K562 (cell line): Measurements from ENCODE around the gene CDC25B. TPM values are rescaled to one million over a fixed set of nuclear protein-coding genes. Genes with fewer than 3 reads are reported as not detected.
A peak's percentile ranks its signal among the peaks of the same experiment; 100 is the strongest.

Experiments used
- ARID1B ChIP-seq: fragments of 450-650 bp; IDR thresholded peaks from 2 replicates; pipeline ENCODE4 v1.6.1; 2016; ENCODE audit warnings: antibody characterized with exemption, mild to moderate bottlenecking, inconsistent platforms
- BRD4 ChIP-seq: fragments of 200-600 bp; sonication (generic); IDR thresholded peaks from 2 replicates; pipeline ENCODE4 v1.6.1; 2017; ENCODE audit warnings: inconsistent platforms
- C11orf30 ChIP-seq: fragments of 450-650 bp; IDR thresholded peaks from 2 replicates; pipeline ENCODE4 v1.6.1; 2016; ENCODE audit warnings: low read depth, mild to moderate bottlenecking
- CAMTA2 ChIP-seq: fragments of 250-450 bp; sonication (Bioruptor Pico); conservative IDR thresholded peaks from 2 replicates; pipeline ENCODE4 v1.5.1; 2022
- EP400 ChIP-seq: fragments of 450-650 bp; IDR thresholded peaks from 2 replicates; pipeline ENCODE4 v1.6.1; 2017; ENCODE audit warnings: antibody characterized with exemption, mild to moderate bottlenecking, moderate library complexity
- ESRRA ChIP-seq: fragments of 450-650 bp; IDR thresholded peaks from 2 replicates; pipeline ENCODE4 v1.6.1; 2014; ENCODE audit warnings: low read depth, mild to moderate bottlenecking, moderate library complexity, borderline replicate concordance
- HLTF ChIP-seq: fragments of 450-650 bp; IDR thresholded peaks from 2 replicates; pipeline ENCODE4 v1.6.1; 2016
- HNRNPH1 ChIP-seq: fragments of 200-400 bp; formaldehyde crosslinking; optimal IDR thresholded peaks from 2 replicates; pipeline ENCODE3; 2017; ENCODE audit warnings: low read depth, mild to moderate bottlenecking, low read length, moderate library complexity
- NR2C1 ChIP-seq, 2 experiments: fragments of 450-650 bp; IDR thresholded peaks; 2 replicates each; pipeline ENCODE4 v1.6.1; 2017; ENCODE audit warnings: mild to moderate bottlenecking in 2 of 2, antibody characterized with exemption in 1 of 2, inconsistent platforms in 1 of 2, missing compliant biosample characterization in 1 of 2, missing genetic modification characterization in 1 of 2
- RBFOX2 ChIP-seq: fragments of 200-400 bp; formaldehyde crosslinking; IDR thresholded peaks from 2 replicates; pipeline ENCODE4 v1.6.1; 2017; ENCODE audit warnings: low read depth, mild to moderate bottlenecking, low read length, moderate library complexity
- RBM39 ChIP-seq: fragments of 200-400 bp; formaldehyde crosslinking; optimal IDR thresholded peaks from 2 replicates; pipeline ENCODE3; 2018; ENCODE audit warnings: low read depth, low read length
- RCOR1 ChIP-seq, 2 experiments: IDR thresholded peaks; 2 replicates each; pipeline ENCODE4 v1.6.1; 2012; ENCODE audit warnings: low read depth in 2 of 2, low read length in 2 of 2, borderline replicate concordance in 1 of 2, improper control_type of control experiment in 1 of 2
- SMARCC2 ChIP-seq: fragments of 450-650 bp; IDR thresholded peaks from 2 replicates; pipeline ENCODE4 v1.6.1; 2017; ENCODE audit warnings: antibody characterized with exemption, moderate library complexity, mild to moderate bottlenecking, low read depth
- SMARCE1 ChIP-seq: fragments of 450-650 bp; IDR thresholded peaks from 2 replicates; pipeline ENCODE4 v1.7.1; 2016; ENCODE audit warnings: mild to moderate bottlenecking
- SP2 ChIP-seq: IDR thresholded peaks from 2 replicates; pipeline ENCODE4 v1.6.1; 2011; ENCODE audit warnings: mild to moderate bottlenecking, low read depth, low read length, moderate library complexity; ENCODE audit not compliant: poor library complexity, severe bottlenecking; ENCODE audit errors: extremely low read depth
- SRSF9 ChIP-seq: fragments of 200-400 bp; formaldehyde crosslinking; IDR thresholded peaks from 2 replicates; pipeline ENCODE4 v1.6.1; 2017; ENCODE audit warnings: low read depth, low read length, borderline replicate concordance
- WHSC1 ChIP-seq: IDR thresholded peaks from one replicate; pipeline ENCODE4 v1.6.1; 2012; ENCODE audit warnings: low read length, control low read depth, inconsistent platforms
- XRCC4 ChIP-seq: IDR thresholded peaks from one replicate; pipeline ENCODE4 v1.6.1; 2011; ENCODE audit not compliant: insufficient read depth, insufficient read length; ENCODE audit errors: extremely low read depth
- ZC3H4 ChIP-seq: sonication (generic); formaldehyde crosslinking; IDR thresholded peaks from 2 replicates; pipeline ENCODE4 v1.9.0; 2021; ENCODE audit warnings: missing genetic modification reagents, borderline replicate concordance
- ZFPM2 ChIP-seq: fragments of 250-450 bp; sonication (Bioruptor Pico); IDR thresholded peaks from 2 replicates; pipeline ENCODE4 v1.5.1; 2022; ENCODE audit warnings: mild to moderate bottlenecking
- ZNF316 ChIP-seq: fragments of 450-650 bp; IDR thresholded peaks from 2 replicates; pipeline ENCODE4 v1.6.1; 2016
- ZNF76 ChIP-seq: fragments of 250-450 bp; sonication (Bioruptor Pico); IDR thresholded peaks from 2 replicates; pipeline ENCODE4 v1.4.0; 2020; ENCODE audit warnings: mild to moderate bottlenecking, moderate library complexity, borderline replicate concordance
- ZNF764 ChIP-seq: fragments of 250-450 bp; sonication (Bioruptor Pico); IDR thresholded peaks from 2 replicates; pipeline ENCODE4 v1.4.0; 2020; ENCODE audit warnings: low read depth, mild to moderate bottlenecking, moderate library complexity
- polyA plus RNA-seq, 8 experiments: library from polyadenylated mRNA; depleted of rRNA in 4 of 8; stranded (reverse) in 5 of 8; unstranded in 3 of 8; fragments of >200 nt; fragmentation: Nextera tagmentation in 2 of 8; fragmentation: Illumina TruSeq in 1 of 8; extraction: Ambion mirVana in 2 of 8; extraction: Trizol in 1 of 8; gene quantifications; 2 replicates each; pipeline versions ENCODE4 v1.2.1 to v1.2.3, GENCODE V29; 2011 to 2014; ENCODE audit warnings: inconsistent platforms in 1 of 8, missing spikeins in 1 of 8
- total RNA-seq, 7 experiments: library from RNA; depleted of rRNA in 6 of 7; stranded (reverse); fragments of >200 nt in 6 of 7; fragmentation: Illumina TruSeq in 2 of 7; extraction: Trizol in 2 of 7; gene quantifications; 2 replicates each; pipeline versions ENCODE4 v1.2.1 to v1.2.3, GENCODE V29; 2011 to 2021; ENCODE audit warnings: low replicate concordance in 1 of 7
- TF ChIP-seq, protein P1 (sequence below): fragments of 250-450 bp; sonication (Bioruptor Pico); IDR thresholded peaks from 2 replicates; pipeline ENCODE4 v1.4.0; 2020; ENCODE audit warnings: borderline replicate concordance
- TF ChIP-seq, protein P2 (sequence below): sonication (generic); formaldehyde crosslinking; IDR thresholded peaks from 2 replicates; pipeline ENCODE4 v1.4.0; 2020; ENCODE audit warnings: mild to moderate bottlenecking, missing genetic modification reagents
- TF ChIP-seq, protein P3 (sequence below): IDR thresholded peaks from 3 replicates; pipeline ENCODE4 v1.6.1; 2011; ENCODE audit warnings: borderline replicate concordance, mild to moderate bottlenecking; ENCODE audit not compliant: insufficient read length, insufficient read depth

CDC25B gene
- total and polyA plus RNA-seq, 9 of the 15 experiments (the other 6 are each of a cell fraction or from before 2014, with no cell fraction given): 2.3 to 35.7 (median 9.5) TPM

DNA sequence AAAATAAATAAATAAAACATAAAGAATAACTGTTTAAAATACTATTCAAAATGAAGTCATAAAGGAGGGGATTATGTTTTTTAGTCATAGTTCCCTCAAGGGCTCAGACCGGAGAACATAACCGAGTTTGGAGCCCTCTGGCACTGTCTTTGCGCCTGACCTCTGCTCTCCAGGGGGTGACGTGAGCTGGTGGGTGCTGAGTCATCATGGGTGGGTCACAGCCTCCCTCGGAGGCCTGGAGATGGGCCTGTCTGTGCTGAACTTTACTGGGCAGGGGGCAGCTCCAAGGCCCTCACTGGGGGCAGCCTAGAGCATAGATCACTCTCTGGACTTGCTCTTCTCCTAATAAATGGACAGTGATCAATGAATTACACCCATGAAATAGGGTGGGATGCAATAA, 47.4 kb downstream of the CDC25B start (continued):
- TF ChIP-seq RBFOX2: 0 out of 2 replicates have a peak, but pooled peaks have one; percentile 35
- TF ChIP-seq ZNF316: peak; percentile 96
- TF ChIP-seq SMARCC2: peak; percentile 30; the same call in 1 of the 2 replicates
- TF ChIP-seq SMARCE1: peak; percentile 55; the same call in 1 of the 2 replicates
- no peak for TF ChIP-seq SP2
- TF ChIP-seq ARID1B: peak; percentile 64
- TF ChIP-seq BRD4: no peak
- no peak for TF ChIP-seq RBM39
- TF ChIP-seq, protein P1, sequence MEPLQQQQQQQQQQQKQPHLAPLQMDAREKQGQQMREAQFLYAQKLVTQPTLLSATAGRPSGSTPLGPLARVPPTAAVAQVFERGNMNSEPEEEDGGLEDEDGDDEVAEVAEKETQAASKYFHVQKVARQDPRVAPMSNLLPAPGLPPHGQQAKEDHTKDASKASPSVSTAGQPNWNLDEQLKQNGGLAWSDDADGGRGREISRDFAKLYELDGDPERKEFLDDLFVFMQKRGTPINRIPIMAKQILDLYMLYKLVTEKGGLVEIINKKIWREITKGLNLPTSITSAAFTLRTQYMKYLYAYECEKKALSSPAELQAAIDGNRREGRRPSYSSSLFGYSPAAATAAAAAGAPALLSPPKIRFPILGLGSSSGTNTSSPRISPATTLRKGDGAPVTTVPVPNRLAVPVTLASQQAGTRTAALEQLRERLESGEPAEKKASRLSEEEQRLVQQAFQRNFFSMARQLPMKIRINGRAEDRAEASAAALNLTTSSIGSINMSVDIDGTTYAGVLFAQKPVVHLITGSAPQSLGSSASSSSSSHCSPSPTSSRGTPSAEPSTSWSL (CRISPR knock-in tag): no peak
- peak; percentile 86 for TF ChIP-seq NR2C1 (IDR thresholded peaks at IDR 0.05)
- TF ChIP-seq NR2C1 (tag; IDR thresholded peaks at IDR 0.05): peak; percentile 79
- TF ChIP-seq ZFPM2 (CRISPR knock-in tag): no peak
- TF ChIP-seq ZNF764: no peak
- TF ChIP-seq, protein P2, sequence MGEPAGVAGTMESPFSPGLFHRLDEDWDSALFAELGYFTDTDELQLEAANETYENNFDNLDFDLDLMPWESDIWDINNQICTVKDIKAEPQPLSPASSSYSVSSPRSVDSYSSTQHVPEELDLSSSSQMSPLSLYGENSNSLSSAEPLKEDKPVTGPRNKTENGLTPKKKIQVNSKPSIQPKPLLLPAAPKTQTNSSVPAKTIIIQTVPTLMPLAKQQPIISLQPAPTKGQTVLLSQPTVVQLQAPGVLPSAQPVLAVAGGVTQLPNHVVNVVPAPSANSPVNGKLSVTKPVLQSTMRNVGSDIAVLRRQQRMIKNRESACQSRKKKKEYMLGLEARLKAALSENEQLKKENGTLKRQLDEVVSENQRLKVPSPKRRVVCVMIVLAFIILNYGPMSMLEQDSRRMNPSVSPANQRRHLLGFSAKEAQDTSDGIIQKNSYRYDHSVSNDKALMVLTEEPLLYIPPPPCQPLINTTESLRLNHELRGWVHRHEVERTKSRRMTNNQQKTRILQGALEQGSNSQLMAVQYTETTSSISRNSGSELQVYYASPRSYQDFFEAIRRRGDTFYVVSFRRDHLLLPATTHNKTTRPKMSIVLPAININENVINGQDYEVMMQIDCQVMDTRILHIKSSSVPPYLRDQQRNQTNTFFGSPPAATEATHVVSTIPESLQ (CRISPR knock-in tag): no peak
- no peak for TF ChIP-seq SRSF9
- peak; percentile 57 for TF ChIP-seq EP400
- no peak for TF ChIP-seq XRCC4
- TF ChIP-seq ESRRA: peak; percentile 38; the same call in 1 of the 2 replicates
- TF ChIP-seq WHSC1: no peak
- no peak for TF ChIP-seq CAMTA2
- no peak for TF ChIP-seq ZNF76
- no peak for TF ChIP-seq HNRNPH1
- peak; percentile 96 for TF ChIP-seq C11orf30
- peak in 1 of 2 experiments; percentile 49; a peak in 1 of 4 replicates for TF ChIP-seq RCOR1 (IDR thresholded peaks at IDR 0.05; ENCODE audit: borderline replicate concordance in 1 of 2, low read depth in 2 of 2, low read length in 2 of 2)
- no peak for TF ChIP-seq HLTF
- TF ChIP-seq ZC3H4 (CRISPR knock-in tag): no peak
- TF ChIP-seq, protein P3, sequence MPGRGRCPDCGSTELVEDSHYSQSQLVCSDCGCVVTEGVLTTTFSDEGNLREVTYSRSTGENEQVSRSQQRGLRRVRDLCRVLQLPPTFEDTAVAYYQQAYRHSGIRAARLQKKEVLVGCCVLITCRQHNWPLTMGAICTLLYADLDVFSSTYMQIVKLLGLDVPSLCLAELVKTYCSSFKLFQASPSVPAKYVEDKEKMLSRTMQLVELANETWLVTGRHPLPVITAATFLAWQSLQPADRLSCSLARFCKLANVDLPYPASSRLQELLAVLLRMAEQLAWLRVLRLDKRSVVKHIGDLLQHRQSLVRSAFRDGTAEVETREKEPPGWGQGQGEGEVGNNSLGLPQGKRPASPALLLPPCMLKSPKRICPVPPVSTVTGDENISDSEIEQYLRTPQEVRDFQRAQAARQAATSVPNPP: no peak
